Stimulated activated CD4-positive, alpha-beta T cell treated with anti-CD3 and anti-CD28 coated beads, TNF-alpha, amount 100 ng/mL, for 1 hour (primary cell): ENCODE results near the gene NDE1.

Source experiments
- DNase-seq, 3 donors: peaks; one replicate each; pipeline ENCODE4 v3.0.0-alpha.2; 2020; ENCODE audit warnings: low read depth in 3 of 3, low spot score in 1 of 3

NDE1 gene

GRCh38 chr16:15732416-15732815, 82.4 kb downstream of the NDE1 start:
- no peak for DNase-seq

GRCh38 chr16:15735610-15736009, 85.6 kb downstream of the NDE1 start:
- no peak for DNase-seq

- DNase-seq = no peak
Observed at GRCh38 chr16:15736529-15736928, 86.5 kb downstream of the NDE1 start.

- DNase-seq = no peak
Observed at GRCh38 chr16:15737140-15737644, 87.1 kb downstream of the NDE1 start.

- no peak for DNase-seq
Observed at GRCh38 chr16:15739464-15739863, 89.4 kb downstream of the NDE1 start.

GRCh38 chr16:15739950-15740349, 89.9 kb downstream of the NDE1 start:
- DNase-seq = no peak

GRCh38 chr16:15741207-15741871, 91.3 kb downstream of the NDE1 start:
- DNase-seq = no peak

GRCh38 chr16:15742716-15743115, 92.7 kb downstream of the NDE1 start:
- DNase-seq = no peak

- no peak for DNase-seq
Observed at GRCh38 chr16:15743657-15744056, 93.6 kb downstream of the NDE1 start.

GRCh38 chr16:15746332-15746731, 96.3 kb downstream of the NDE1 start:
- no peak for DNase-seq

GRCh38 chr16:15747937-15748336, 97.9 kb downstream of the NDE1 start:
- DNase-seq = no peak

GRCh38 chr16:15748654-15749053, 98.6 kb downstream of the NDE1 start:
- DNase-seq = no peak

GRCh38 chr16:15749371-15749770, 99.3 kb downstream of the NDE1 start:
- no peak for DNase-seq

- no peak for DNase-seq
Observed at GRCh38 chr16:15749985-15750384, 99.9 kb downstream of the NDE1 start.

GRCh38 chr16:15751940-15752339, 101.9 kb downstream of the NDE1 start:
- DNase-seq = no peak

GRCh38 chr16:15752717-15753488, 102.9 kb downstream of the NDE1 start:
- DNase-seq = no peak

GRCh38 chr16:15754821-15755534, 104.9 kb downstream of the NDE1 start:
- DNase-seq = no peak

- no peak for DNase-seq
Observed at GRCh38 chr16:15757077-15757386, 107.0 kb downstream of the NDE1 start.

GRCh38 chr16:15757630-15758251, 107.7 kb downstream of the NDE1 start:
- no peak for DNase-seq

- no peak for DNase-seq
Observed at GRCh38 chr16:15759070-15759469, 109.0 kb downstream of the NDE1 start.

- no peak for DNase-seq
Observed at GRCh38 chr16:15760129-15760528, 110.1 kb downstream of the NDE1 start.

GRCh38 chr16:15764112-15764511, 114.1 kb downstream of the NDE1 start:
- DNase-seq = no peak
